DND-41 (cell line): ENCODE results near the gene MBL2.

ENCODE experiments used
- ATAC-seq: fragments of 200-7000 bp; cut with Tn5 transposase; 3 replicates; pipeline ENCODE4 v1.9.1; 2021; ENCODE audit warnings: low read depth; ENCODE audit not compliant: insufficient read depth
- DNase-seq: peaks from one replicate; pipeline ENCODE4 v3.0.0-alpha.2; 2020
- H2AFZ ChIP-seq: 2 replicates; pipeline ENCODE4 v1.6.0; 2012; ENCODE audit warnings: low read depth, low read length
- H3K27ac ChIP-seq: 2 replicates; pipeline ENCODE4 v1.5.1; 2012; ENCODE audit warnings: low read length, inconsistent platforms
- H3K27me3 ChIP-seq: fragments of 200-600 bp; sonication (generic); 2 replicates; pipeline ENCODE4 v1.6.0; 2012; ENCODE audit warnings: low read length, mild to moderate bottlenecking, inconsistent platforms; ENCODE audit not compliant: insufficient read depth, poor library complexity
- H3K36me3 ChIP-seq: 2 replicates; pipeline ENCODE4 v1.5.1; 2012; ENCODE audit warnings: low read length, inconsistent platforms; ENCODE audit not compliant: insufficient read depth
- H3K4me1 ChIP-seq: 2 replicates; pipeline ENCODE4 v1.5.1; 2012; ENCODE audit warnings: mild to moderate bottlenecking, low read length; ENCODE audit not compliant: insufficient read depth
- H3K4me2 ChIP-seq: 2 replicates; pipeline ENCODE4 v1.6.0; 2012; ENCODE audit warnings: mild to moderate bottlenecking, moderate library complexity, low read length, inconsistent platforms; ENCODE audit not compliant: insufficient read depth
- H3K4me3 ChIP-seq, 2 experiments: fragments of 200-600 bp in 1 of 2; shearing (Covaris generic) in 1 of 2; 2 replicates each; pipeline ENCODE4 v1.5.1; 2012 to 2016; ENCODE audit warnings: inconsistent platforms in 2 of 2, low read length in 2 of 2, mild to moderate bottlenecking in 2 of 2, low read depth in 1 of 2, moderate library complexity in 1 of 2
- H3K79me2 ChIP-seq: 2 replicates; pipeline ENCODE4 v1.6.0; 2012; ENCODE audit warnings: low read length, inconsistent platforms; ENCODE audit not compliant: insufficient read depth
- H3K9ac ChIP-seq: 2 replicates; pipeline ENCODE4 v1.6.0; 2012; ENCODE audit warnings: low read depth, mild to moderate bottlenecking, inconsistent platforms, low read length, moderate library complexity
- H3K9me3 ChIP-seq: 2 replicates; pipeline ENCODE4 v1.5.1; 2012; ENCODE audit warnings: low read length, moderate library complexity, mild to moderate bottlenecking, inconsistent platforms; ENCODE audit not compliant: insufficient read depth, severe bottlenecking
- H4K20me1 ChIP-seq: 2 replicates; pipeline ENCODE4 v1.6.0; 2012; ENCODE audit warnings: low read length; ENCODE audit not compliant: insufficient read depth
- CTCF ChIP-seq: IDR thresholded peaks from 2 replicates; pipeline ENCODE4 v1.5.1; 2012; ENCODE audit warnings: borderline replicate concordance, low read length, moderate library complexity, mild to moderate bottlenecking; ENCODE audit not compliant: poor library complexity, severe bottlenecking; ENCODE audit errors: extremely low read depth
- EZH2 ChIP-seq: IDR thresholded peaks from 3 replicates; pipeline ENCODE4 v1.6.1; 2012; ENCODE audit warnings: borderline replicate concordance, low read depth, mild to moderate bottlenecking, moderate library complexity, low read length, inconsistent platforms; ENCODE audit not compliant: severe bottlenecking

The MBL2 gene

GRCh38 chr10:52751337-52751736 is 21.2 kb downstream of the MBL2 start:
- Histone ChIP-seq H3K9ac (no peak overlapping the region), H3K79me2 (no peaks in the 10 kb centered on the region), H3K27ac (no peak overlapping the region), H3K36me3 (no peaks in the 10 kb centered on the region), H3K4me2 (no peak overlapping the region), H2AFZ (no peak overlapping the region), H3K9me3 (peaks cover 4% of the 10 kb centered on the region), H4K20me1 (no peaks in the 10 kb centered on the region), H3K4me1 (no peaks in the 10 kb centered on the region), H3K4me3 (no peak overlapping the region), H3K27me3 (no peaks in the 10 kb centered on the region)
- no peak for TF ChIP-seq EZH2
- ATAC-seq (no peak), DNase-seq (no peak)

- Histone ChIP-seq H3K27ac (no peak overlapping the region), H3K4me2 (no peak overlapping the region), H3K36me3 (no peaks in the 10 kb centered on the region), H2AFZ (no peak overlapping the region), H4K20me1 (no peaks in the 10 kb centered on the region), H3K27me3 (no peaks in the 10 kb centered on the region), H3K79me2 (no peaks in the 10 kb centered on the region), H3K9me3 (peaks cover 4% of the 10 kb centered on the region), H3K4me1 (no peaks in the 10 kb centered on the region), H3K4me3 (no peak overlapping the region), H3K9ac (no peak overlapping the region)
- TF ChIP-seq EZH2, result no peak
- no peak for TF ChIP-seq CTCF
- DNase-seq (no peak), ATAC-seq (no peak)
Measured at GRCh38 chr10:52750629-52751028, 22.0 kb downstream of the MBL2 start.

GRCh38 chr10:52747694-52748093 is 24.9 kb downstream of the MBL2 start:
- Histone ChIP-seq H3K79me2 (no peaks in the 10 kb centered on the region), H3K9ac (no peak overlapping the region), H2AFZ (no peak overlapping the region), H3K36me3 (no peaks in the 10 kb centered on the region), H3K4me1 (no peaks in the 10 kb centered on the region), H3K27ac (no peak overlapping the region), H3K27me3 (no peaks in the 10 kb centered on the region), H3K9me3 (peaks cover 4% of the 10 kb centered on the region), H4K20me1 (no peaks in the 10 kb centered on the region), H3K4me2 (no peak overlapping the region), H3K4me3 (no peak overlapping the region)
- ATAC-seq (no peak), DNase-seq (no peak)
- TF ChIP-seq CTCF (no peak), EZH2 (no peak)

- no peaks in the 10 kb centered on the region for H3K36me3 ChIP-seq
- no peak overlapping the region for H3K4me2 ChIP-seq
- H3K27me3 ChIP-seq, result no peaks in the 10 kb centered on the region
- ATAC-seq, result no peak
- DNase-seq, result no peak
- no peak overlapping the region for H3K4me3 ChIP-seq
- H3K9me3 ChIP-seq, result no peaks in the 10 kb centered on the region
- no peaks in the 10 kb centered on the region for H3K4me1 ChIP-seq
- H3K79me2 ChIP-seq, result no peaks in the 10 kb centered on the region
- H2AFZ ChIP-seq, result no peak overlapping the region
- no peak overlapping the region for H3K9ac ChIP-seq
- no peak for TF ChIP-seq EZH2
- TF ChIP-seq CTCF, result no peak
- H3K27ac ChIP-seq, result no peak overlapping the region
- H4K20me1 ChIP-seq, result no peaks in the 10 kb centered on the region
Measured at GRCh38 chr10:52746169-52746568, 26.4 kb downstream of the MBL2 start.
